Choroid plexus epithelial cell (primary cell): ENCODE measurements around the gene GPR39.
A peak's percentile ranks its signal among the peaks of the same experiment; 100 is the strongest.

ENCODE experiments used
- DNase-seq: peaks from one replicate; pipeline ENCODE4 v3.0.0-alpha.2; 2010; ENCODE audit warnings: low read depth
- H3K4me3 ChIP-seq: 2 replicates; pipeline ENCODE4 v1.5.1; 2011; ENCODE audit warnings: low read depth, mild to moderate bottlenecking, control low read depth, low read length, moderate library complexity
- TF ChIP-seq, protein P1 (sequence below): conservative IDR thresholded peaks from 2 replicates; pipeline ENCODE4 v1.5.1; 2011; ENCODE audit warnings: low read depth, mild to moderate bottlenecking, control low read depth, inconsistent platforms, low read length, moderate library complexity

GPR39 gene

GRCh38 chr2:132646540-132647108 lies 230.0 kb downstream of the GPR39 start:
- TF ChIP-seq, protein P1, sequence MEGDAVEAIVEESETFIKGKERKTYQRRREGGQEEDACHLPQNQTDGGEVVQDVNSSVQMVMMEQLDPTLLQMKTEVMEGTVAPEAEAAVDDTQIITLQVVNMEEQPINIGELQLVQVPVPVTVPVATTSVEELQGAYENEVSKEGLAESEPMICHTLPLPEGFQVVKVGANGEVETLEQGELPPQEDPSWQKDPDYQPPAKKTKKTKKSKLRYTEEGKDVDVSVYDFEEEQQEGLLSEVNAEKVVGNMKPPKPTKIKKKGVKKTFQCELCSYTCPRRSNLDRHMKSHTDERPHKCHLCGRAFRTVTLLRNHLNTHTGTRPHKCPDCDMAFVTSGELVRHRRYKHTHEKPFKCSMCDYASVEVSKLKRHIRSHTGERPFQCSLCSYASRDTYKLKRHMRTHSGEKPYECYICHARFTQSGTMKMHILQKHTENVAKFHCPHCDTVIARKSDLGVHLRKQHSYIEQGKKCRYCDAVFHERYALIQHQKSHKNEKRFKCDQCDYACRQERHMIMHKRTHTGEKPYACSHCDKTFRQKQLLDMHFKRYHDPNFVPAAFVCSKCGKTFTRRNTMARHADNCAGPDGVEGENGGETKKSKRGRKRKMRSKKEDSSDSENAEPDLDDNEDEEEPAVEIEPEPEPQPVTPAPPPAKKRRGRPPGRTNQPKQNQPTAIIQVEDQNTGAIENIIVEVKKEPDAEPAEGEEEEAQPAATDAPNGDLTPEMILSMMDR, result no peak
- DNase-seq, result no peak
- no peak overlapping the region for H3K4me3 ChIP-seq

GRCh38 chr2:132651115-132652045 lies 234.8 kb downstream of the GPR39 start:
- DNase-seq, result peak; percentile 79
- TF ChIP-seq, protein P1, result peak; percentile 87
- H3K4me3 ChIP-seq, result no peak overlapping the region

- no peak for DNase-seq
- no peak overlapping the region for H3K4me3 ChIP-seq
- TF ChIP-seq, protein P1, result no peak
Observed at GRCh38 chr2:132652474-132652873, 235.9 kb downstream of the GPR39 start.

GRCh38 chr2:132654335-132654734 lies 237.7 kb downstream of the GPR39 start:
- no peak for DNase-seq
- TF ChIP-seq, protein P1, result no peak
- H3K4me3 ChIP-seq, result no peak overlapping the region

- DNase-seq, result no peak
- TF ChIP-seq, protein P1, result no peak
- no peak overlapping the region for H3K4me3 ChIP-seq
Observed at GRCh38 chr2:132654968-132655367, 238.4 kb downstream of the GPR39 start.

- TF ChIP-seq, protein P1, result no peak
- H3K4me3 ChIP-seq, result no peak overlapping the region
- no peak for DNase-seq
Observed at GRCh38 chr2:132656266-132656975, 239.8 kb downstream of the GPR39 start.
